Panc1 (cell line): Measurements from ENCODE around the gene ZNF708. TPM values are rescaled to one million over a fixed set of nuclear protein-coding genes. Genes with fewer than 3 reads are reported as not detected.

Experiments used
- ATAC-seq: fragments of 200-7000 bp; cut with Tn5 transposase; 2 replicates; pipeline ENCODE4 v1.9.1; 2020; ENCODE audit warnings: mild to moderate bottlenecking, moderate library complexity
- Bru-seq: library from RNA; stranded (reverse); fragments of 400-500 nt; gene quantifications from one replicate; lab custom pipeline; 2021; lab: Mats Ljungman, UMichigan
- BruChase-seq, 2 experiments: library from RNA; stranded (reverse); fragments of 400-500 nt; gene quantifications; one replicate each; lab custom pipeline; 2021; lab: Mats Ljungman, UMichigan
- BruUV-seq: library from RNA; stranded (reverse); fragments of 400-500 nt; replicated peaks from 2 replicates; lab custom pipeline; 2021; lab: Mats Ljungman, UMichigan
- CTCF ChIA-PET: fragments of 300-600 bp; sonication (Branson Sonifier 250); formaldehyde crosslinking; loops from one replicate; lab custom pipeline; 2022; ENCODE audit warnings: antibody characterized with exemption; lab: Charles Lee
- POLR2A ChIA-PET: fragments of 300-600 bp; sonication (Branson Sonifier 250); formaldehyde crosslinking; loops from one replicate; lab custom pipeline; 2022; ENCODE audit warnings: antibody characterized with exemption; lab: Charles Lee
- DNase-seq: peaks from one replicate; pipeline ENCODE4 v3.0.0-alpha.2; 2010; ENCODE audit warnings: low read depth, low spot score
- H3K27ac ChIP-seq: 2 replicates; pipeline ENCODE4 v1.5.1; 2011; ENCODE audit warnings: mild to moderate bottlenecking, low read length, inconsistent platforms
- H3K27me3 ChIP-seq: fragments of 200-500 bp; sonication (Bioruptor generic); 2 replicates; pipeline ENCODE4 v1.6.0; 2014; ENCODE audit warnings: low read length, inconsistent platforms; ENCODE audit not compliant: control insufficient read depth, insufficient read depth
- H3K36me3 ChIP-seq: fragments of 200-500 bp; sonication (Bioruptor generic); 2 replicates; pipeline ENCODE4 v1.5.1; 2014; ENCODE audit warnings: inconsistent platforms, mild to moderate bottlenecking, low read length, moderate library complexity; ENCODE audit not compliant: control insufficient read depth, insufficient read depth
- H3K4me1 ChIP-seq: 2 replicates; pipeline ENCODE4 v1.5.1; 2011; ENCODE audit warnings: inconsistent platforms, mild to moderate bottlenecking, low read length, moderate library complexity; ENCODE audit not compliant: control insufficient read depth, insufficient read depth
- H3K4me3 ChIP-seq, 2 experiments: 2 replicates each; pipeline ENCODE4 v1.5.1; 2011 to 2012; ENCODE audit warnings: low read depth in 2 of 2, low read length in 2 of 2, mild to moderate bottlenecking in 2 of 2, inconsistent platforms in 1 of 2, moderate library complexity in 1 of 2
- H3K9me3 ChIP-seq: fragments of 200-500 bp; sonication (Bioruptor generic); 2 replicates; pipeline ENCODE4 v1.5.1; 2014; ENCODE audit warnings: low read depth, mild to moderate bottlenecking, inconsistent platforms, low read length, moderate library complexity; ENCODE audit not compliant: control insufficient read depth, insufficient read depth
- POLR2AphosphoS5 ChIP-seq: IDR thresholded peaks from 2 replicates; pipeline ENCODE4 v1.6.1; 2012; ENCODE audit warnings: mild to moderate bottlenecking, low read depth, low read length, moderate library complexity
- SIN3A ChIP-seq: IDR thresholded peaks from 2 replicates; pipeline ENCODE4 v1.6.1; 2012; ENCODE audit warnings: low read depth, mild to moderate bottlenecking, low read length, moderate library complexity, borderline replicate concordance; ENCODE audit not compliant: insufficient read depth
- TCF7L2 ChIP-seq: IDR thresholded peaks from 2 replicates; pipeline ENCODE4 v1.6.1; 2011; ENCODE audit warnings: mild to moderate bottlenecking, low read depth, low read length, inconsistent platforms
- in situ Hi-C: cut with HindIII; loops from 2 replicates; pipeline ENCODE4 v1.10.0; 2016; ENCODE audit warnings: low sequenced_read_pairs, low pct_unique_long_range_greater_than_20kb
- intact Hi-C: fragments of 100-400 bp; cut with micrococcal nuclease; formaldehyde crosslinking; loops from one replicate; pipeline ENCODE4 v1.10.0; 2022; ENCODE audit not compliant: unreplicated experiment
- long read RNA-seq: library from polyadenylated mRNA; unstranded; transcript quantifications from one replicate; pipeline ENCODE4 v2.0.0, GENCODE V29; 2021; ENCODE audit not compliant: unreplicated experiment
- polyA plus RNA-seq: library from polyadenylated mRNA; unstranded; fragments of >200 nt; gene quantifications from one replicate; pipeline ENCODE4 v1.2.1, GENCODE V29; 2012; ENCODE audit warnings: missing spikeins; ENCODE audit not compliant: insufficient read length
- total RNA-seq: library from RNA; stranded (reverse); gene quantifications from one replicate; pipeline ENCODE4 v1.2.1, GENCODE V29; 2021; ENCODE audit not compliant: unreplicated experiment
- TF ChIP-seq, protein P1 (sequence below): fragments of 450-650 bp; IDR thresholded peaks from 2 replicates; pipeline ENCODE4 v1.5.1; 2017; ENCODE audit warnings: mild to moderate bottlenecking
- TF ChIP-seq, protein P2 (sequence below), 2 experiments: IDR thresholded peaks; 2 replicates each; pipeline ENCODE4 v1.6.1; 2011 to 2012; ENCODE audit warnings: low read depth in 2 of 2, control low read depth in 1 of 2, low read length in 1 of 2, mild to moderate bottlenecking in 1 of 2, moderate library complexity in 1 of 2; ENCODE audit not compliant: insufficient read depth in 1 of 2

The ZNF708 gene
- total RNA-seq (8.3 TPM), Bru-seq, nascent RNA (percentile 86 among the genes with signal in this experiment), BruChase-seq, experiment 1, labeled RNA remaining after a 2-hour chase (percentile 83 among the genes with signal in this experiment), BruChase-seq, experiment 2, labeled RNA remaining after a 6-hour chase (percentile 78 among the genes with signal in this experiment)
- 1.2 TPM for polyA plus RNA-seq
- long read RNA-seq, full-length matches to known transcripts: 3 of 5 reads
- long read RNA-seq, partial matches to known transcripts: 0 of 5 reads
- long read RNA-seq, other reads (novel, unspliced or antisense): 2 of 5 reads

DNA sequence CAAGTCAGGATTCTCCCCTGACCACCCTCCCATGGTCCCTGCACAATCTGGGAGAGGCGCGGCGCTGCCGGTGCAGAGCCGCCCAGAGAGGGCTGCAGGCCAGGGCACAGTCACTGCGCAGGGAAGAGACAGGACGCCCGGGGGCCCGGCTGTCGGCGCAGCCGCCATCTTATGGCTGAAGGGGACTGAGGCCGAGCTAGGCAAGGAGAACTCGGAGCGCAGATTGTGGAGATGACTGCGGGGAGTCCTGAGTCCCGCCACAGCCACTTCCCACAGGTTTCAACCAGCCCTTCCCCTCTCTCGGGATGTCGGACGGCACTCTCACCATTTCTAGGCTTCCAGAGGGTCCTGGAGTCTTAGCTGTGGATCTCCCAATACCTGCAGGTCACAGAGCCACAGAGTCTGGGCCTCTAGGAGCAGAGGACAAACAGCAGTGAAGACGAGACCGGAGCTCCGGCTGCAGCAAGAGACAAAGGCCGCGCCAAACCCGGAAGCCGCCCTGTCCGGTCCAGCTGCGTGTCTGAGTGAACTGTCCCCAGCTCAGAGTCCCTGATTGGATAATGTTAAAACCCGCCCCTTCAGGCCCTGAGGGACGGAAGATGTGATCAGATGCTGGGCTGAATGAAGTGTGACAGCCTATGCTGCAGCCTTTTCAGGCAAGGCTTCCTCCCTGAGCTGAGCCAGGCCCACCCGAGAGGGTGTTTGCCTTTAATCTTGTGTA, at the start of gene ZNF708:
Gene ZNF708 (minus strand): TSS at position 526 of the 721 bp plus-strand sequence. CDS start 198 bp downstream, at position 328.
- H3K4me1 ChIP-seq: peaks cover 5% of the 10 kb centered on the region; the same call in 1 of the 2 replicates
- peak within 1 kb of the TSS; percentile 84 for H3K27ac ChIP-seq
- H3K27me3 ChIP-seq: no peaks in the 10 kb centered on the region
- ATAC-seq (peak; percentile 100), DNase-seq (peak; percentile 71)
- TF ChIP-seq, protein P1, sequence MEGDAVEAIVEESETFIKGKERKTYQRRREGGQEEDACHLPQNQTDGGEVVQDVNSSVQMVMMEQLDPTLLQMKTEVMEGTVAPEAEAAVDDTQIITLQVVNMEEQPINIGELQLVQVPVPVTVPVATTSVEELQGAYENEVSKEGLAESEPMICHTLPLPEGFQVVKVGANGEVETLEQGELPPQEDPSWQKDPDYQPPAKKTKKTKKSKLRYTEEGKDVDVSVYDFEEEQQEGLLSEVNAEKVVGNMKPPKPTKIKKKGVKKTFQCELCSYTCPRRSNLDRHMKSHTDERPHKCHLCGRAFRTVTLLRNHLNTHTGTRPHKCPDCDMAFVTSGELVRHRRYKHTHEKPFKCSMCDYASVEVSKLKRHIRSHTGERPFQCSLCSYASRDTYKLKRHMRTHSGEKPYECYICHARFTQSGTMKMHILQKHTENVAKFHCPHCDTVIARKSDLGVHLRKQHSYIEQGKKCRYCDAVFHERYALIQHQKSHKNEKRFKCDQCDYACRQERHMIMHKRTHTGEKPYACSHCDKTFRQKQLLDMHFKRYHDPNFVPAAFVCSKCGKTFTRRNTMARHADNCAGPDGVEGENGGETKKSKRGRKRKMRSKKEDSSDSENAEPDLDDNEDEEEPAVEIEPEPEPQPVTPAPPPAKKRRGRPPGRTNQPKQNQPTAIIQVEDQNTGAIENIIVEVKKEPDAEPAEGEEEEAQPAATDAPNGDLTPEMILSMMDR: no peak
- peak; percentile 82 for TF ChIP-seq POLR2AphosphoS5
- TF ChIP-seq, protein P2, sequence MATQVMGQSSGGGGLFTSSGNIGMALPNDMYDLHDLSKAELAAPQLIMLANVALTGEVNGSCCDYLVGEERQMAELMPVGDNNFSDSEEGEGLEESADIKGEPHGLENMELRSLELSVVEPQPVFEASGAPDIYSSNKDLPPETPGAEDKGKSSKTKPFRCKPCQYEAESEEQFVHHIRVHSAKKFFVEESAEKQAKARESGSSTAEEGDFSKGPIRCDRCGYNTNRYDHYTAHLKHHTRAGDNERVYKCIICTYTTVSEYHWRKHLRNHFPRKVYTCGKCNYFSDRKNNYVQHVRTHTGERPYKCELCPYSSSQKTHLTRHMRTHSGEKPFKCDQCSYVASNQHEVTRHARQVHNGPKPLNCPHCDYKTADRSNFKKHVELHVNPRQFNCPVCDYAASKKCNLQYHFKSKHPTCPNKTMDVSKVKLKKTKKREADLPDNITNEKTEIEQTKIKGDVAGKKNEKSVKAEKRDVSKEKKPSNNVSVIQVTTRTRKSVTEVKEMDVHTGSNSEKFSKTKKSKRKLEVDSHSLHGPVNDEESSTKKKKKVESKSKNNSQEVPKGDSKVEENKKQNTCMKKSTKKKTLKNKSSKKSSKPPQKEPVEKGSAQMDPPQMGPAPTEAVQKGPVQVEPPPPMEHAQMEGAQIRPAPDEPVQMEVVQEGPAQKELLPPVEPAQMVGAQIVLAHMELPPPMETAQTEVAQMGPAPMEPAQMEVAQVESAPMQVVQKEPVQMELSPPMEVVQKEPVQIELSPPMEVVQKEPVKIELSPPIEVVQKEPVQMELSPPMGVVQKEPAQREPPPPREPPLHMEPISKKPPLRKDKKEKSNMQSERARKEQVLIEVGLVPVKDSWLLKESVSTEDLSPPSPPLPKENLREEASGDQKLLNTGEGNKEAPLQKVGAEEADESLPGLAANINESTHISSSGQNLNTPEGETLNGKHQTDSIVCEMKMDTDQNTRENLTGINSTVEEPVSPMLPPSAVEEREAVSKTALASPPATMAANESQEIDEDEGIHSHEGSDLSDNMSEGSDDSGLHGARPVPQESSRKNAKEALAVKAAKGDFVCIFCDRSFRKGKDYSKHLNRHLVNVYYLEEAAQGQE (IDR thresholded peaks at IDR 0.05; ENCODE audit: insufficient read depth in 1 of 2, low read depth in 2 of 2, low read length in 1 of 2): 0 out of 4 replicates have a peak, but pooled peaks of 1 of the 2 experiments have one; percentile 33
- POLR2A ChIA-PET: interaction anchor here (0.6 to 1.0 kb wide), 4 partner anchors 8 to 481 kb away, joined by 3 to 4 read pairs (median 3); partner anchors contain the start of gene ZNF738
- intact Hi-C loops (no loop called here), in situ Hi-C loops (no loop called here)
- no peaks in the 10 kb centered on the region; the same call in 1 of the 2 replicates for H3K36me3 ChIP-seq
- H3K4me3 ChIP-seq: peak within 1 kb of the TSS; percentile 68 to 91
- H3K9me3 ChIP-seq: 0 out of 2 replicates have a peak, but pooled peaks cover 3% of the 10 kb centered on the region
- CTCF ChIA-PET: interaction anchor here (0.5 to 1.1 kb wide), 3 partner anchors 69 to 292 kb away, joined by 3 to 7 read pairs (median 3); no protein-coding TSS in a partner anchor
- no TSS peak for BruUV-seq

DNA sequence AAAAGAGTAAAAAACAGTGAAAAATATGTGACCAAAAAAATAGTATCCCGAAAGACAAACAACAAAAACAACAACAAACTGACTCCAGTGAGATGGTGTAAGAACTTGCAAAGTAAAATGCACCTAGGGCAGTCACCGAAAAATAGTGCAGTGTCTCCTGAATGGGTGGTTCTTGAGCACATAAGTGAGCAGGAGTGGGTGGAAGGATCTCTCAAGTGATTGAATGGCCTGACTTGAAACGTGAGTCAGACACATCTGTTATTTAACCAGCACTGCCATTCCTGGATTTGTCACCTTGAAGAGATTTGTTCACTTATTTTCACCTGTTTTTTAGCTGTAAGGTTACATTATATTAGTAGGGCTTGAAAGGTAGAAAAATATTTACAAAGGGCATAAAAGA, 33.1 kb upstream of the ZNF708 start:
- TSS peak; percentile 49 for BruUV-seq
- DNase-seq (no peak), ATAC-seq (no peak)
- peaks cover 4% of the 10 kb centered on the region for H3K36me3 ChIP-seq
- in situ Hi-C loops (no loop called here), intact Hi-C loops (no loop called here)
- H3K9me3 ChIP-seq: peaks cover 4% of the 10 kb centered on the region; the same call in 1 of the 2 replicates
- H3K27me3 ChIP-seq: no peaks in the 10 kb centered on the region
- no peak overlapping the region for H3K4me3 ChIP-seq
- CTCF ChIA-PET: no interaction called here
- POLR2A ChIA-PET: no interaction called here
- TF ChIP-seq TCF7L2 (no peak), SIN3A (no peak), POLR2AphosphoS5 (no peak)
- TF ChIP-seq, protein P1: no peak
- TF ChIP-seq, protein P2 (IDR thresholded peaks at IDR 0.05; ENCODE audit: insufficient read depth in 1 of 2, low read depth in 2 of 2, low read length in 1 of 2): no peak
- no peak overlapping the region for H3K27ac ChIP-seq
- peaks cover 4% of the 10 kb centered on the region; the same call in 1 of the 2 replicates for H3K4me1 ChIP-seq
